Ovary (tissue), 3 donors: Measurements from ENCODE around the gene SGMS1.

Source experiments
- EP300 ChIP-seq: sonication (generic); formaldehyde crosslinking; IDR thresholded peaks from one replicate; pipeline ENCODE4 v1.6.1; 2017; ENCODE audit warnings: antibody characterized with exemption
- POLR2A ChIP-seq: fragments of 450-650 bp; IDR thresholded peaks from one replicate; pipeline ENCODE4 v1.6.1; 2017; ENCODE audit warnings: antibody characterized with exemption, mild to moderate bottlenecking, moderate library complexity
- TF ChIP-seq, protein P1 (sequence below), 3 donors: fragments of 450-650 bp in 2 of 3; fragments of 200-600 bp in 1 of 3; IDR thresholded peaks; one replicate each; pipeline versions ENCODE4 v1.5.1 to v1.8.0; 2016 to 2022; ENCODE audit warnings: antibody characterized with exemption in 3 of 3, mild to moderate bottlenecking in 1 of 3
- donor health status: DM: no; HTN: no; CAD: no.

- TF ChIP-seq, protein P1, sequence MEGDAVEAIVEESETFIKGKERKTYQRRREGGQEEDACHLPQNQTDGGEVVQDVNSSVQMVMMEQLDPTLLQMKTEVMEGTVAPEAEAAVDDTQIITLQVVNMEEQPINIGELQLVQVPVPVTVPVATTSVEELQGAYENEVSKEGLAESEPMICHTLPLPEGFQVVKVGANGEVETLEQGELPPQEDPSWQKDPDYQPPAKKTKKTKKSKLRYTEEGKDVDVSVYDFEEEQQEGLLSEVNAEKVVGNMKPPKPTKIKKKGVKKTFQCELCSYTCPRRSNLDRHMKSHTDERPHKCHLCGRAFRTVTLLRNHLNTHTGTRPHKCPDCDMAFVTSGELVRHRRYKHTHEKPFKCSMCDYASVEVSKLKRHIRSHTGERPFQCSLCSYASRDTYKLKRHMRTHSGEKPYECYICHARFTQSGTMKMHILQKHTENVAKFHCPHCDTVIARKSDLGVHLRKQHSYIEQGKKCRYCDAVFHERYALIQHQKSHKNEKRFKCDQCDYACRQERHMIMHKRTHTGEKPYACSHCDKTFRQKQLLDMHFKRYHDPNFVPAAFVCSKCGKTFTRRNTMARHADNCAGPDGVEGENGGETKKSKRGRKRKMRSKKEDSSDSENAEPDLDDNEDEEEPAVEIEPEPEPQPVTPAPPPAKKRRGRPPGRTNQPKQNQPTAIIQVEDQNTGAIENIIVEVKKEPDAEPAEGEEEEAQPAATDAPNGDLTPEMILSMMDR (IDR thresholded peaks at IDR 0.05), result no peak
- TF ChIP-seq POLR2A (no peak), EP300 (no peak)
Observed at GRCh38 chr10:50315424-50315823, 308.3 kb downstream of the SGMS1 start.
